GM21786 (cell line): ENCODE results near the gene STAT4.
A peak's percentile ranks its signal among the peaks of the same experiment; 100 is the strongest.

ENCODE experiments used
- ATAC-seq: cut with Tn5 transposase; IDR thresholded peaks from one replicate; pipeline ENCODE4 v1.9.1; 2021; ENCODE audit not compliant: unreplicated experiment

STAT4 gene

GRCh38 chr2:191049728-191050639 is 100.8 kb downstream of the STAT4 start:
- ATAC-seq, result peak; percentile 81

GRCh38 chr2:191048073-191048472 is 102.7 kb downstream of the STAT4 start:
- ATAC-seq, result no peak

- ATAC-seq, result no peak
Measured at GRCh38 chr2:191045141-191045540, 105.7 kb downstream of the STAT4 start.

- ATAC-seq, result no peak
Measured at GRCh38 chr2:191043438-191043837, 107.4 kb downstream of the STAT4 start.

- ATAC-seq, result no peak
Measured at GRCh38 chr2:191041418-191042161, 109.2 kb downstream of the STAT4 start.

GRCh38 chr2:191039616-191040015 is 111.2 kb downstream of the STAT4 start:
- ATAC-seq, result no peak

- ATAC-seq, result no peak
Measured at GRCh38 chr2:191038741-191039140, 112.1 kb downstream of the STAT4 start.

GRCh38 chr2:191038241-191038725 is 112.5 kb downstream of the STAT4 start:
- no peak for ATAC-seq

GRCh38 chr2:191037351-191037750 is 113.4 kb downstream of the STAT4 start:
- no peak for ATAC-seq

GRCh38 chr2:191036363-191036762 is 114.4 kb downstream of the STAT4 start:
- ATAC-seq, result no peak

- ATAC-seq, result no peak
Measured at GRCh38 chr2:191032588-191033429, 118.0 kb downstream of the STAT4 start.

GRCh38 chr2:191031256-191031655 is 119.5 kb downstream of the STAT4 start:
- ATAC-seq, result no peak

GRCh38 chr2:191030521-191031154 is 120.2 kb downstream of the STAT4 start:
- peak; percentile 87 for ATAC-seq

- no peak for ATAC-seq
Measured at GRCh38 chr2:191029280-191029950, 121.4 kb downstream of the STAT4 start.

GRCh38 chr2:191026377-191026776 is 124.4 kb downstream of the STAT4 start:
- no peak for ATAC-seq

- ATAC-seq, result no peak
Measured at GRCh38 chr2:191025135-191025534, 125.7 kb downstream of the STAT4 start.

GRCh38 chr2:191023235-191023679 is 127.5 kb downstream of the STAT4 start:
- no peak for ATAC-seq

GRCh38 chr2:191020742-191021381 is 129.9 kb downstream of the STAT4 start:
- peak; percentile 8 for ATAC-seq

- ATAC-seq, result peak; percentile 62
Measured at GRCh38 chr2:191020221-191020741, 130.5 kb downstream of the STAT4 start.
